ENCODE results near the gene GLS. TPM values are rescaled to one million over a fixed set of nuclear protein-coding genes. Genes with fewer than 3 reads are reported as not detected.

Gene GLS
- total RNA-seq, 4 donors from 2014 or later = 111 to 235 (median 146) TPM

GRCh38 chr2:190912726-190913125 lies 32.1 kb downstream of the GLS start:
- no peak for DNase-seq (ENCODE audit: low spot score)
- no peak for ATAC-seq (ENCODE audit: low FRiP score)
- no peak for TF ChIP-seq CTCF (IDR thresholded peaks at IDR 0.05)

DNA sequence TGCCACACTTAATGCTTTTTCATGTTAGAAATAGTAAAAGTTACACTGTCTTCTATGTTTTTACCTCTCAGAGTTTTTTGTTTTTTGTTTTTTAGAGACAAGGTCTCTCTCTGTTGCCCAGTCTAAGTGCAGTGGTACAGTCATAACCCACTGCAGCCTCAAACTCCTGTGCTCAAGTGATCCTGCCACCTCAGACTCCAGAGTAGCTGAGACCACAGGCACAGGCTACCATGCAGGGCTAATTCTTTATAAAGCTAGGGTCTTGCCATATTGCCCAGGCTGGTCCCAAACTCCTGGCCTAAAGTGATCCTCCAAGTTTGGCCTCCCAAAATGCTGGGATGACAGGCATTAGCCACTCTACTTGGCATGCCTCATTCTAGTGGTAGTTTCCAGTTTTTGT lies 33.1 kb downstream of the GLS start:
- DNase-seq (ENCODE audit: low spot score) (no peak), ATAC-seq (ENCODE audit: low FRiP score) (no peak)

GRCh38 chr2:190916829-190917228 lies 36.2 kb downstream of the GLS start:
- no peak for TF ChIP-seq CTCF (IDR thresholded peaks at IDR 0.05)
- ATAC-seq (ENCODE audit: low FRiP score) = no peak
- no peak for DNase-seq (ENCODE audit: low spot score)

More for the DNA sequence above, 33.1 kb downstream of the GLS start:
- no peak for TF ChIP-seq CTCF (IDR thresholded peaks at IDR 0.05)

DNA sequence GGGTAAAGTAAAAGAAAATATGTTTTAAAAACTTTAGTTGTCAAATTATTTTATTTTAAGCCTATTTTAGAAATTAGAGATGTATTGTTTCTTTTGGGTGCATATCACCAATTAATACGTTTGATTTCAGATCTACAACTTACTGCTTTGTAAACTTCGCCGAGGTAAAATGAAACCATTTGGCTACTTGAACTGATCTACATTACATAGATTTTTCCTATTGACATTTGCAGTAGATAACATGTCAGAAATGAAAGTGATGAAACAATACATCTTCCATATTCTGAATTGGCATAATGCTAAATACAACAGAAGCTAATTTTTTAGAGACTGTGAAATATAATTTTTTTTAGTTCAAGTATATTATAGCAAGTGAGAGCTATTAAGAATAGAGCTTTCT lies 39.5 kb downstream of the GLS start:
- no peak for TF ChIP-seq CTCF (IDR thresholded peaks at IDR 0.05)
- DNase-seq (ENCODE audit: low spot score) (no peak), ATAC-seq (ENCODE audit: low FRiP score) (no peak)

DNA sequence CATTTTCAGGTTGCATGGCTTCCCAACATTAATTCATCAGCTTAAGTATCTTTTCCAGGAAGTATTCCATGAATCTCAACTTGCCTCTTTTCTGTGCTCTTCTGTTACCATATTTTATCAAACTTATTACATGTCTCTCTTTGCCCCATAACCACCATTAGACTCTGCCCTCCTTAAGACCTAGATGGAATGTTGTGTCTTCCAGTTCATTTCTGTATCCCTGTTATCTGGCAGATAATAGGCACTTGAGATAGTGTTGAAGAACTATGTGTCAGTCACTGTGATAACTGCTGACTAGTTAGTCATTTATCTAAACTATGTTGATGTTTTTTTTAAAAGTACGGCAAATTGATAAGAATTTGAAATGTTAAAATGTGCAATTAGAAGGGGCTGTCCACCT lies 41.8 kb downstream of the GLS start:
- no peak for ATAC-seq (ENCODE audit: low FRiP score)
- no peak for DNase-seq (ENCODE audit: low spot score)
- no peak for TF ChIP-seq CTCF (IDR thresholded peaks at IDR 0.05)

GRCh38 chr2:190927301-190927700 lies 46.7 kb downstream of the GLS start:
- DNase-seq (ENCODE audit: low spot score) (no peak), ATAC-seq (ENCODE audit: low FRiP score) (no peak)
- no peak for TF ChIP-seq CTCF (IDR thresholded peaks at IDR 0.05)

- ATAC-seq (ENCODE audit: low FRiP score) (no peak), DNase-seq (ENCODE audit: low spot score) (no peak)
These were observed 49.3 kb downstream of the GLS start for GRCh38 chr2:190929919-190930318.

More at GRCh38 chr2:190929919-190930318, 49.3 kb downstream of the GLS start:
- TF ChIP-seq CTCF (IDR thresholded peaks at IDR 0.05) = no peak

All from omental fat pad (tissue), 4 donors.